NCI-H1694 treated with DMSO at 0.1 percent for 48 hours (cell line): ENCODE data around the gene SH3BGR.

Experiments
- DNase-seq: peaks from one replicate; lab custom pipeline; 2025; lab: John Stamatoyannopoulos, UW

Gene SH3BGR

GRCh38 chr21:39546522-39546921 lies 94.8 kb downstream of the SH3BGR start:
- DNase-seq, result no peak

GRCh38 chr21:39552856-39553255 lies 101.1 kb downstream of the SH3BGR start:
- no peak for DNase-seq

GRCh38 chr21:39553331-39553730 lies 101.6 kb downstream of the SH3BGR start:
- no peak for DNase-seq

DNA sequence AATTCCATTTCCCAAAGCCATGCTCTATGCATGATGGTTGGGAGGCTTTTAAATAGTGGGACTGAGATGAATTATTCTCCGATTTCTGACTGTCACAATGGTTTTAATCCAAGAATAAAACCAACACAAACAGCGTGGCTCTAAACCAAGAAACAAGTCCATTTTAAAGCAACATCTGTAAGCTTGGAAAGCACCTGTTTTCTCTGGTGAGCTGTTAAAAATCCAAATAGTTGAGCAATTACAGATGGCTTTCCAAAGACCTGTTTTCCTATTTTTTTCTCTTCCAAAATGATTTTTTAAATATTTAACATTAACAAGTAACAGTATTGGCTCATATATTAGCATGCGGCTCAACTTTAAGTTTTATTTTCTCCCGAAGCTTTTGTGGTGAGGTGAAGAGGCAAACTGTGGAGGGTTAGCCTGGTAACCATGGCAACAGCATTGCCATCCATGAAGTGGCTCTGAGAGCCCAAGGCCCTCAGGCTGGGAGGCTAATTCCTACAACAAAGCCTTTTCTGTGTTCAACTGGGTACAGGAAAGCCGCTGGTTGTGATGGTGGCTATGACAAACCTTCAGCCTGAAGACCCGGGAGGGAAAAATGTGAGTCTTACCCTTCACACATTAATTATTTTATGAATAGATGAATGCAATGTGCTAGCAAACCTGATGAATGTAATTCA lies 104.3 kb downstream of the SH3BGR start:
- DNase-seq, result no peak

- DNase-seq, result no peak
Measured at GRCh38 chr21:39559511-39559910, 107.7 kb downstream of the SH3BGR start.

DNA sequence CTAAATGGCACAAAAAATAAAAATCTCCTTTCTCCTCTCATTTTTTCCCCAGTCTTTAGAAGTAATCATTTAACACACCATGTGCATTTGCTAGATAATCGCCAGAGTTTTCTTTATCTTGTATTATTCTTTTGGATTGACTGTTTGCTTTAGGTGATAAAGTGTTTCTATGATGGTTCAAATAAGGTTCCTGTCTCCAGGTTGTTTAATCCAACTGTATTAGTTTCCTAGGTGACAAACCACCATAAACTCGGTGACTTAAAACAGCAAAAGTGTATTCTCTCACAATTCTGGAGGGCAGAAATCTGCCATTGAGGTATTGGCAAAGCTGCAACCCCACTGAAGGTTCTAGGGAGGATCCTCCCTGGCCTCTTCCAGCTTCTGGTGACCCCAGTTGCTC lies 109.4 kb downstream of the SH3BGR start:
- no peak for DNase-seq

DNA sequence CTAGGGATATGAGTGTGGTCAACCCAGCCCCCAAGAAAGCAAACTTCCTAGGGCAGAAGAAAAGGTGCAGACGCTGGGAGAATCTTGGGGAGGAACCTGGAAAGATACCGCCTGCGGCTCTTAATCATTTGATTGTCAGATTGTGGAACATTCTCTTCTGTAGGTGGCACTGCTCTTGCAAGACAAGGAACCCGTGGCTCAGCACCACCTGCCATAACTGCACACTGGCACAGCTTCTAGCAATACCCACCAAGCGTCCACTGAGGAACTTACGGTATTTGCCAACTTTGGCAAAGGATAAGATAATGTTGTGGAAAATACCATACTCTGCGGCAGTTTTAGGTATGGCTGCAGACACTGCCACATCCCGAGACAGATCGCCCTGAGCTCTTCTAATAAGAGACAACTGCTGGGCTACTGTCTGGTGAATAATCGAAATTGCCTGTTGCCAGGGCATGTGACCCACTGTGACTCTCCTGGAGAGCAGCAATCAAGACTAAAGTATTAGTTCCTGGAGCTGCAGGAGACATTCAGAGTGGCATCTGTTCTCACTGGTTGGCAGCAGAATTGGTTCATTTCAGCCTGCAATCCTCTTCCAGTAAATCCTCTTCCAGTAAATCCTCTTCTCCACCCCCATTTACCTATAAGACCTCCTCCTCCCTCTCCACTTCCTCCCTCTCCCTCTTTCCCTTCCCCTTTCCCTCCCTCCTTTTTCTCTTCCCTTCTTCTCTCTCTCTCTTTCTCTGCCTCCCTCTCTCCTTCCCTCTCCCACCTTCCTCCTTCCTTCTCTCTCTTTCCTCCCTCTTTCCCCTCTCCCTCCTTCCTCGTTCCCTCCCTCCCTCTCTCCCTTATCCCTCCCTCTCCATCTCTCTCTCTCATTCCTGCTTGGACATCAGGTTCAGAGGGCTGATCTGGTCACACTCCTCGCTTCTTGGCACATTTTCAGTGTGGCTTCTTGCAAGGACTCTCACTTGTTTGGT lies 111.3 kb downstream of the SH3BGR start:
- peak; percentile 69 for DNase-seq

- DNase-seq, result peak; percentile 10
Measured at GRCh38 chr21:39564200-39564599, 112.4 kb downstream of the SH3BGR start.
